ENCODE data around the gene ACAD9. TPM values are rescaled to one million over a fixed set of nuclear protein-coding genes. Genes with fewer than 3 reads are reported as not detected.

Gene ACAD9
- total RNA-seq, 6 experiments from 2014 or later, result 37.5 to 47.1 (median 45.1) TPM

DNA sequence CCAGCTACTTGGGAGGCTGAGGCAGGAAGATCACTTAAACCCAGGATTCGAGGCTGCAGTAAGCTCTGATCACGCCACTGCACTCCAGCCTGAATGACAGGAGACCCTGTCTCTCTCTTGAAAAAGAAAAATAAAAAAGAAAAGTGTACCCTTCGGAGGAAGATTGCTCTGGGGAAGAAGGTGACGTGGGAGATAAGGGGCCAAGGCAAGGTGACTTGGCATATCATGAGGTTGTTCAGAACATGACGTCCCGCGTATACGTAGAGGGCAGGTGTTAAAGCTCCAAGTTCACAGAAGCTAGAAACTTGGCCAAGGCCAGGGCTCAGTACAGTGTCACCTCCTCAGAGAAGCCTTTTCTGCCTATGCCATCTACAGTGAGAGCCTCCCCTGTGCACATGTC is 6.7 kb upstream of the ACAD9 start:
- TF ChIP-seq, protein P1, sequence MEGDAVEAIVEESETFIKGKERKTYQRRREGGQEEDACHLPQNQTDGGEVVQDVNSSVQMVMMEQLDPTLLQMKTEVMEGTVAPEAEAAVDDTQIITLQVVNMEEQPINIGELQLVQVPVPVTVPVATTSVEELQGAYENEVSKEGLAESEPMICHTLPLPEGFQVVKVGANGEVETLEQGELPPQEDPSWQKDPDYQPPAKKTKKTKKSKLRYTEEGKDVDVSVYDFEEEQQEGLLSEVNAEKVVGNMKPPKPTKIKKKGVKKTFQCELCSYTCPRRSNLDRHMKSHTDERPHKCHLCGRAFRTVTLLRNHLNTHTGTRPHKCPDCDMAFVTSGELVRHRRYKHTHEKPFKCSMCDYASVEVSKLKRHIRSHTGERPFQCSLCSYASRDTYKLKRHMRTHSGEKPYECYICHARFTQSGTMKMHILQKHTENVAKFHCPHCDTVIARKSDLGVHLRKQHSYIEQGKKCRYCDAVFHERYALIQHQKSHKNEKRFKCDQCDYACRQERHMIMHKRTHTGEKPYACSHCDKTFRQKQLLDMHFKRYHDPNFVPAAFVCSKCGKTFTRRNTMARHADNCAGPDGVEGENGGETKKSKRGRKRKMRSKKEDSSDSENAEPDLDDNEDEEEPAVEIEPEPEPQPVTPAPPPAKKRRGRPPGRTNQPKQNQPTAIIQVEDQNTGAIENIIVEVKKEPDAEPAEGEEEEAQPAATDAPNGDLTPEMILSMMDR (IDR thresholded peaks at IDR 0.05), result no peak
- H3K27ac Mint-ChIP-seq, result no peak overlapping the region
- no peaks in the 10 kb centered on the region for H3K36me3 Mint-ChIP-seq (ENCODE audit: low read depth)
- no peak overlapping the region for H3K4me3 Mint-ChIP-seq
- DNase-seq, result no peak
- no peaks in the 10 kb centered on the region; the same call in none of the 2 replicates for H3K27me3 Mint-ChIP-seq (ENCODE audit: insufficient read depth)
- no peaks in the 10 kb centered on the region for H3K9me3 Mint-ChIP-seq
- peaks cover 4% of the 10 kb centered on the region for H3K4me1 Mint-ChIP-seq (ENCODE audit: low read depth)

DNA sequence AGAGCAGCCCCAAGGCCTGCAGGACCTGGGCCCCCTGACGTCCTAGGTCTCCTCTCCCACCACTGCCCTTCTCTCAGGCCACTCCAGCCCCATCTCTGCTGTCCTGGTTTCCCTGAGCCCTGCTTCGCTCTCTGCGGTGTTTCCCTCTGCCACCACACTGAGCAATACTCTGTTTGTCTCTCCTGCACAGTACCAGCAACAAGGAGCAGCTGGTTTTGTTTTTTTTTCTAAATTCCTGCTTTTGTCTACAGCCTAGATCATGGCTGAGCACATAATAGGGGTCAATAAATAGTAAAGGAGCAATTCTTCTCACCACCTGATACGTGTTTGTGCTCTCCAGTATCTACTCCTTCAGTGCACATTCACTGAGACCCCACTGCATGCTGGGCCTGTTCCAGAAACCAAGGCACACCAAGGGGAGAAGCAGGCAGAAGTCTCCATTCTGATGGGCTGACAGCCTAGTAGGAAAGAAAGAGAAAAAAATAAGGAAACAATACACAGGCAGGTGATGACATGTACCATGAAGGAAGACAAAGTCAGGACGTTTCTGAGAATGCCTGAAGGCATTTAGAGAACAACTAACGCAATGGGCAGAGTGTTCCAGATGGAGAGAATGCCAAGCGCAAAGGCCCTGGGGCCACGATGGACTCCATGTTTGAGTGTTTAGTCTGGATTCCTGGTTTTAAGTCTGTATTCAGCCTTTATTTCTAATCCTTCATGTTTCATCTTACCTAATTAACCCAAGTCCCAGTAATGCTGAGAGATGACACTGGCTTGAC is 6.0 kb upstream of the ACAD9 start:
- no peaks in the 10 kb centered on the region for H3K9me3 Mint-ChIP-seq
- no peak for DNase-seq
- no peak overlapping the region for H3K27ac Mint-ChIP-seq
- TF ChIP-seq, protein P1 (IDR thresholded peaks at IDR 0.05), result no peak
- no peaks in the 10 kb centered on the region for H3K36me3 Mint-ChIP-seq (ENCODE audit: low read depth)
- H3K4me1 Mint-ChIP-seq (ENCODE audit: low read depth), result peaks cover 11% of the 10 kb centered on the region
- H3K4me3 Mint-ChIP-seq, result no peak overlapping the region
- H3K27me3 Mint-ChIP-seq (ENCODE audit: insufficient read depth), result no peaks in the 10 kb centered on the region; the same call in none of the 2 replicates

DNA sequence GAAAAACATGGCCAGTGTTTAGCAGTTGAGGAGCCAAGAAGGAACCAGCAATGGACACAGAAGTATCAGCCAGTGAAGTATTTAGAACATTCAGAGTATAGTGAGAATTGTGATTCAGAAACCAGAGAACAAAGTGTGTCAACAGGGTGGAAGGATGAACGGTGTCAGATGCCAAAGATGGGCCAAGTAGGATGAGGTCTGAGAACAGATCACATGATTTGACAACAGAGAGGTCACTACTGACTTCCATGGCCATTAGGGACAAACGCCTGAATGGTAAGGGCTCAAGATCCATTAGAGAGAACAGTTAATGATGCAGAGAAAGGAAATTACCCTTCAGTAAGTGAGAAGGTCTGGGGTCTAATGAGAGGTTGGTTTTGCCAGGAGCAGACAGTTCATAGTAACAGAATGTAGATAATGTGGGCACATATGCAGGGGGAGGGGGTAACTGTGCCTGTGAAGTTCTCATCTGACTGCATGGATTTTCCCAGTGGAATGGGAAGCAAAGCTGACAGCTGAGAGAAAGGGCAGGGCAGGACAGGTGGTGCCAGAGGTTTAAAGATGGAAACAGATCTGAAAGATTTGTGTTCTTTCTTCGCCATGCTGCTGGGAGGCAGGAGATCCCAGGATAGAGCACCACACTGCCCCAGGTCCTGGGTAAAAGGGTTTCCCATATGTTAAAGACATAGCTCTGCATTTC is 4.8 kb upstream of the ACAD9 start:
- Mint-ChIP-seq H3K36me3 (ENCODE audit: low read depth) (no peaks in the 10 kb centered on the region), H3K4me3 (no peak overlapping the region), H3K9me3 (no peaks in the 10 kb centered on the region), H3K27me3 (ENCODE audit: insufficient read depth) (peaks cover 1% of the 10 kb centered on the region), H3K27ac (no peak overlapping the region), H3K4me1 (ENCODE audit: low read depth) (peaks cover 17% of the 10 kb centered on the region)
- TF ChIP-seq, protein P1 (IDR thresholded peaks at IDR 0.05), result no peak
- DNase-seq, result no peak

DNA sequence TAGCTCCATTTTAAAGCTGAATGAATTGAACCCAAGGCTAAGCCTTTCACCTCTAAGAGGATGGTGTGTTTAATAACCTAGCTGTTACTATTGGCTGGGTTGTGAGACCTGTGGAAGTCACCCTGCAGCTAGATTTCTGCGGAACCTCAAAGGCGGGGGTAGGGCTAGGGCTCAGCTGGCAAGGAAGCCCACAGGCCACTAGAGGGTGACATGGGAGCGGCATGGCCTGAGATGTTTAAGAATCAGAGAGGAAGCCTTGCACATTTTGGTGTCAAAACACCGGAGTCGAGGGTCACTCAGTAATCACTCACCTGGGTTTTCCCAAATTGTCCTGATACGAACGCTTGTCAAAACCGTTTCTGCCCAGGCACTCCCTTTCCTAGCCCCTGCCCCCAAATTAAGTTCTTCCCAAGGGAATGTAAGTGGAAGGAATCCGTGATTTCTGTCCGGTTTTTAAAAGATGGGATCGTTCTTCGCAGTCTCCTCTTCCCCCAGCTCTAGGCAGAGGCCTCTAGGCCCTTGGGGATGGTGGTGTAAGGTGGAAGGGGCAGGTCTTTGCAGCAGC is 3.8 kb upstream of the ACAD9 start:
- H3K4me1 Mint-ChIP-seq (ENCODE audit: low read depth), result peaks cover 22% of the 10 kb centered on the region
- peaks cover 1% of the 10 kb centered on the region for H3K27me3 Mint-ChIP-seq (ENCODE audit: insufficient read depth)
- H3K36me3 Mint-ChIP-seq (ENCODE audit: low read depth), result no peaks in the 10 kb centered on the region
- H3K4me3 Mint-ChIP-seq, result no peak overlapping the region
- H3K9me3 Mint-ChIP-seq, result no peaks in the 10 kb centered on the region
- H3K27ac Mint-ChIP-seq, result no peak overlapping the region
- DNase-seq, result no peak
- TF ChIP-seq, protein P1 (IDR thresholded peaks at IDR 0.05), result peak; percentile 63

DNA sequence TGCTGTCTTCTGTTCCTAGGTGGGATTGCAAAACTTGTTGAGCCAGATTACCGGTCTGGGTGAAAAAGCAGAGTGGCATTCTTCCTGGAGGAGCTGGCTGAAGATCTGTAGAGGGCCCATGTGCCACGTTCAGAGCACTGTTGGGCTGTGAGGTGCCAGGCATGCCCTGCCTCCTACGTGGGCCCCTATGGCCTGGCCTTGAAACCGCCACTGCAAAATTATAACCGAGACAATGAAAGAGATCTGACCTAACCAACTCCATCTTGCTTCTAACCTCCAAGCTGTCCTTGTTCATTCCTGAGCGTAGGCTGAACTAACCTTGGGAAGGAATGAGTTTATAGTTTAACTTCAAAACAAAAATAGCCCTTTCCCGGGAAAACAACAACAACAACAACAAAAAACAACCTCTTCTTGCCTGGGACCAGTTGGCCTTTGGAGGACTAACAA is 1.4 kb upstream of the ACAD9 start:
- DNase-seq, result no peak
- Mint-ChIP-seq H3K4me3 (peak overlapping the region; percentile 93), H3K9me3 (no peaks in the 10 kb centered on the region), H3K36me3 (ENCODE audit: low read depth) (peaks cover 17% of the 10 kb centered on the region; the same call in 1 of the 2 replicates), H3K27ac (peak overlapping the region; percentile 99), H3K4me1 (ENCODE audit: low read depth) (peaks cover 45% of the 10 kb centered on the region), H3K27me3 (ENCODE audit: insufficient read depth) (peaks cover 1% of the 10 kb centered on the region; the same call in 1 of the 2 replicates)
- TF ChIP-seq, protein P1 (IDR thresholded peaks at IDR 0.05), result no peak
